Esophagus (tissue), 2 donors: Measurements from ENCODE around the gene RND1. TPM values are rescaled to one million over a fixed set of nuclear protein-coding genes. Genes with fewer than 3 reads are reported as not detected.

ENCODE experiments used
- H3K27ac ChIP-seq, 2 donors: one replicate each; pipeline ENCODE4 v1.5.1; 2013; ENCODE audit warnings: low read depth in 2 of 2, mild to moderate bottlenecking in 2 of 2, inconsistent platforms in 1 of 2, low read length in 1 of 2, moderate library complexity in 1 of 2
- H3K27me3 ChIP-seq, 2 donors: one replicate each; pipeline ENCODE4 v1.6.1; 2013; ENCODE audit warnings: low read length in 2 of 2, control low read depth in 1 of 2, mild to moderate bottlenecking in 1 of 2; ENCODE audit not compliant: insufficient read depth in 2 of 2, control insufficient read depth in 1 of 2
- H3K36me3 ChIP-seq, 2 donors: one replicate each; pipeline ENCODE4 v1.6.1; 2013; ENCODE audit warnings: low read length in 1 of 2; ENCODE audit not compliant: control insufficient read depth in 2 of 2, insufficient read depth in 2 of 2
- H3K4me1 ChIP-seq, 2 donors: one replicate each; pipeline ENCODE4 v1.6.1; 2013; ENCODE audit warnings: low read length in 1 of 2; ENCODE audit not compliant: control insufficient read depth in 2 of 2, insufficient read depth in 2 of 2
- H3K4me3 ChIP-seq, 2 donors: one replicate each; pipeline ENCODE4 v1.5.1; 2013; ENCODE audit warnings: low read length in 2 of 2, mild to moderate bottlenecking in 2 of 2, low read depth in 1 of 2, moderate library complexity in 1 of 2
- H3K9me3 ChIP-seq, 2 donors: one replicate each; pipeline ENCODE4 v1.6.1; 2013; ENCODE audit warnings: mild to moderate bottlenecking in 2 of 2, low read depth in 1 of 2, low read length in 1 of 2, moderate library complexity in 1 of 2; ENCODE audit not compliant: control insufficient read depth in 2 of 2, insufficient read depth in 1 of 2
- WGBS, 2 donors: extraction: QIAGEN DNeasy Blood & Tissue Kit; methylation state at CpG; one replicate each; pipeline ENCODE4 v1.1.7; 2013; 5-methylcytosine and 5-hydroxymethylcytosine counted together
- polyA plus RNA-seq, 2 donors: library from polyadenylated mRNA; stranded (reverse); fragments of 200-250 nt; gene quantifications; one replicate each; pipeline ENCODE4 v1.2.3, GENCODE V29; 2013
- donor health status: healthy with polysubstance abuse.
- donor health status: Bipolar disorder and iron deficiency.

RND1 gene
- polyA plus RNA-seq, 2 donors, result 2.6 to 3.9 TPM

- H3K4me3 ChIP-seq, result peak overlapping the region; percentile 69 to 83
- H3K36me3 ChIP-seq, result no peaks in the 10 kb centered on the region
- peak overlapping the region; percentile 90 to 92 for H3K27ac ChIP-seq
- peaks cover 3 to 18% of the 10 kb centered on the region in 2 donors for H3K4me1 ChIP-seq
- H3K9me3 ChIP-seq, result no peaks in the 10 kb centered on the region
- 0 to 1% methylated on average over 64 to 70 of the region's 70 CpGs for WGBS, 2 donors
- H3K27me3 ChIP-seq, result no peaks in the 10 kb centered on the region
These were observed 51.2 kb downstream of the RND1 start for GRCh38 chr12:48814262-48815125.

- Histone ChIP-seq H3K9me3 (no peaks in the 10 kb centered on the region), H3K27ac (peak overlapping the region; percentile 90 to 92), H3K4me1 (peaks cover 0 to 16% of the 10 kb centered on the region in 2 donors), H3K27me3 (no peaks in the 10 kb centered on the region), H3K36me3 (no peaks in the 10 kb centered on the region), H3K4me3 (peak overlapping the region; percentile 69 to 83)
- WGBS, 2 donors, result 28 to 35% methylated on average over 18 of the region's 18 CpGs
These were observed 52.0 kb downstream of the RND1 start for GRCh38 chr12:48813465-48814261.

DNA sequence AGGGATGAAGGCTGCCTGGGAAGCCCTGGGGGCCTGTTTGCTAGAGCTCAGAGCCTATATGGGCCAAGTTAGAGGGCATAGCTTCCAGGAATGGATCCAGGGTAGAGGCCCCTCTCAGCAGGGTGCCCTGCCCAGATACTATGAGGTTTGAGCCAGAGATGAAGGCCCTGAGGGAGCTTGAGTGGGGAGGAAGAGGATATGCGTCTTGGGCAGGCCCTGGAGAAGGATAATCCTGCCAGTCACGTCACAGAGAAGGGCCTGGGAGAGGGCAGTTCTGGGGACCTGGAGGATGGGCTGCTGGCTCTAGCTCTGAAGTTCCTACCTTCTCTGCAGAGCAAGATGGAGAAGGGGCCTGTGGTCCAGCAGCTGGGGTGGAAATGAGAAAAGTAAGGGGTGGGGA lies 53.3 kb downstream of the RND1 start:
- Histone ChIP-seq H3K27ac (no peak overlapping the region), H3K4me1 (peaks cover 0 to 10% of the 10 kb centered on the region in 2 donors), H3K36me3 (no peaks in the 10 kb centered on the region), H3K9me3 (no peaks in the 10 kb centered on the region), H3K4me3 (no peak overlapping the region), H3K27me3 (no peaks in the 10 kb centered on the region)
- WGBS, 2 donors, result 27 to 56% methylated on average over 2 of the region's 2 CpGs

GRCh38 chr12:48811437-48812090 lies 54.1 kb downstream of the RND1 start:
- H3K4me3 ChIP-seq, result no peak overlapping the region
- H3K4me1 ChIP-seq, result peaks cover 0 to 8% of the 10 kb centered on the region in 2 donors
- H3K36me3 ChIP-seq, result no peaks in the 10 kb centered on the region
- WGBS, 2 donors, result 76 to 84% methylated on average over 5 of the region's 5 CpGs
- no peak overlapping the region for H3K27ac ChIP-seq
- no peaks in the 10 kb centered on the region for H3K9me3 ChIP-seq
- H3K27me3 ChIP-seq, result no peaks in the 10 kb centered on the region

GRCh38 chr12:48810903-48811431 lies 54.7 kb downstream of the RND1 start:
- 48 to 61% methylated on average over 5 of the region's 5 CpGs for WGBS, 2 donors
- Histone ChIP-seq H3K9me3 (no peaks in the 10 kb centered on the region), H3K4me3 (no peak overlapping the region), H3K4me1 (peaks cover 0 to 6% of the 10 kb centered on the region in 2 donors), H3K27me3 (no peaks in the 10 kb centered on the region), H3K36me3 (no peaks in the 10 kb centered on the region), H3K27ac (no peak overlapping the region)

DNA sequence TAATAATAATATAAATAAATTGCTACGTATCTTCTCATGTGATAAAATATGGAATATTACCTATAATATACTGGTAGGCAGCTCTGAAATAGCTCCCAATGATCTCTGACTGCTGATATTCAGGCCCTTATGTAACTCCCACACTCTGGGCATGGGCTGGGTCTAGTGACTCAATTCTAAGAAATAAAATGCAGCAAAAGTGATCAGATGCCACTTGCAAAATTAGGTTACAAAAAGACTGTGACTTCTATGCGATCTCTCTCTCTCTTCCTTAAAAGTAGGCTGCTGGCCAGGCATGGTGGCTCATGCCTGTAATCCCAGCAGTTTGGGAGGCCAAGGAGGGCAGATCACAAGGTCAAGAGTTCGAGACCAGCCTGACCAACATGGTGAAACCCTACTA lies 57.7 kb downstream of the RND1 start:
- Histone ChIP-seq H3K27me3 (no peaks in the 10 kb centered on the region), H3K9me3 (no peaks in the 10 kb centered on the region), H3K27ac (no peak overlapping the region), H3K4me1 (peaks cover 0 to 2% of the 10 kb centered on the region in 2 donors), H3K36me3 (no peaks in the 10 kb centered on the region), H3K4me3 (no peak overlapping the region)
- WGBS, 2 donors, result 88 to 90% methylated on average over 3 of the region's 3 CpGs

Other genes starting within 250 kb of the RND1 start
- gene KANSL2, start 183.6 kb downstream of the RND1 start, polyA plus RNA-seq, result 10 to 100 TPM; 19.1 to 21.5 TPM
- gene CCNT1, start 149.2 kb downstream of the RND1 start, polyA plus RNA-seq, result 1 to 10 TPM; 3.2 to 3.6 TPM
- 10 to 100 TPM in 1 of 2 donors, 1 to 10 TPM in 1; 7.2 to 18.5 TPM for gene ADCY6, start 76.8 kb downstream of the RND1 start, polyA plus RNA-seq
- 10 to 100 TPM; 21.5 to 24.3 TPM for gene CACNB3, start 47.4 kb downstream of the RND1 start, polyA plus RNA-seq
- gene DDX23, start 13.7 kb downstream of the RND1 start, polyA plus RNA-seq, result 10 to 100 TPM; 26.2 to 37.5 TPM
- gene FKBP11, start 59.6 kb upstream of the RND1 start, polyA plus RNA-seq, result 10 to 100 TPM; 20.4 to 28.3 TPM
- gene ARF3, start 91.6 kb upstream of the RND1 start, polyA plus RNA-seq, result 10 to 100 TPM; 58.5 to 71.5 TPM
- gene WNT10B, start 105.9 kb upstream of the RND1 start, polyA plus RNA-seq, result 1 to 10 TPM; 1.6 to 2.1 TPM
- under 1 TPM in 1 of 2 donors, not detected in 1; 0.05 TPM for gene WNT1, start 112.5 kb upstream of the RND1 start, polyA plus RNA-seq
- under 1 TPM; 0.12 to 0.29 TPM for gene DDN, start 133.5 kb upstream of the RND1 start, polyA plus RNA-seq
- 10 to 100 TPM; 52.5 to 54.7 TPM for gene PRKAG1, start 152.9 kb upstream of the RND1 start, polyA plus RNA-seq
- gene KMT2D, start 194.9 kb upstream of the RND1 start, polyA plus RNA-seq, result 10 to 100 TPM; 13.2 to 46.6 TPM
- gene RHEBL1, start 204.1 kb upstream of the RND1 start, polyA plus RNA-seq, result under 1 TPM; 0.24 to 0.39 TPM
- under 1 TPM; 0.06 to 0.21 TPM for gene DHH, start 228.9 kb upstream of the RND1 start, polyA plus RNA-seq
- 10 to 100 TPM; 28.3 to 36.2 TPM for gene LMBR1L, start 245.0 kb upstream of the RND1 start, polyA plus RNA-seq